Esophagus muscularis mucosa (tissue), 4 donors: ENCODE measurements around the gene MSANTD2. TPM values are rescaled to one million over a fixed set of nuclear protein-coding genes. Genes with fewer than 3 reads are reported as not detected.
A peak's percentile ranks its signal among the peaks of the same experiment; 100 is the strongest.

Experiments
- DNase-seq: peaks from one replicate; pipeline ENCODE4 v3.0.0-alpha.2; 2017; ENCODE audit errors: extremely low spot score
- H3K27ac ChIP-seq, 4 donors: fragments of 200-600 bp; sonication (generic); replicated peaks in 1 of 4; 1 replicate in 3 of 4; 2 replicates in 1 of 4; pipeline ENCODE4 v1.5.1; 2016 to 2019; ENCODE audit warnings: mild to moderate bottlenecking in 1 of 4
- H3K27me3 ChIP-seq, 4 donors: fragments of 200-600 bp; sonication (generic); one replicate each; pipeline versions ENCODE4 v1.5.1 to v1.6.0; 2016 to 2019
- H3K36me3 ChIP-seq, 4 donors: fragments of 200-600 bp; sonication (generic); one replicate each; pipeline ENCODE4 v1.5.1; 2016 to 2019
- H3K4me1 ChIP-seq, 4 donors: fragments of 200-600 bp; sonication (generic); one replicate each; pipeline ENCODE4 v1.5.1; 2016 to 2019
- H3K4me3 ChIP-seq, 4 donors: fragments of 200-600 bp; sonication (generic); 1 replicate in 2 of 4; 2 replicates in 2 of 4; pipeline ENCODE4 v1.5.1; 2016 to 2019; ENCODE audit warnings: mild to moderate bottlenecking in 4 of 4, moderate library complexity in 1 of 4
- H3K9me3 ChIP-seq, 4 donors: fragments of 200-600 bp; sonication (generic); 1 replicate in 3 of 4; 2 replicates in 1 of 4; pipeline ENCODE4 v1.5.1; 2016 to 2019
- CTCF ChIP-seq, 3 experiments: fragments of 200-600 bp in 2 of 3; fragments of 450-650 bp in 1 of 3; sonication (generic) in 2 of 3; IDR thresholded peaks; one replicate each; pipeline ENCODE4 v1.5.1; 2017 to 2019; ENCODE audit warnings: antibody characterized with exemption in 3 of 3, mild to moderate bottlenecking in 2 of 3, moderate library complexity in 1 of 3
- EP300 ChIP-seq: sonication (generic); formaldehyde crosslinking; IDR thresholded peaks from one replicate; pipeline ENCODE4 v1.6.1; 2017; ENCODE audit warnings: antibody characterized with exemption
- POLR2A ChIP-seq: fragments of 450-650 bp; IDR thresholded peaks from one replicate; pipeline ENCODE4 v1.6.1; 2017; ENCODE audit warnings: antibody characterized with exemption, moderate library complexity, mild to moderate bottlenecking, low read depth
- POLR2AphosphoS5 ChIP-seq, 2 donors: sonication (generic); formaldehyde crosslinking; IDR thresholded peaks; one replicate each; pipeline ENCODE4 v1.6.1; 2017; ENCODE audit warnings: antibody characterized with exemption in 2 of 2
- WGBS: methylation state at CpG from one replicate; pipeline ENCODE4 v1.1.5; 2018; 5-methylcytosine and 5-hydroxymethylcytosine counted together
- intact Hi-C: fragments of 100-400 bp; cut with DNase I; formaldehyde crosslinking; loops from one replicate; pipeline ENCODE4 v1.15.1; 2023
- total RNA-seq, 4 donors: library from RNA; depleted of rRNA; stranded (reverse); fragments of >200 nt; gene quantifications; one replicate each; pipeline versions ENCODE4 v1.1.0 to v1.2.1, GENCODE V29; 2016

MSANTD2 gene
- total RNA-seq, 4 donors from 2014 or later: 9.6 to 14.0 (median 12.1) TPM

- peak overlapping the region; percentile 69 to 82 (median 82) for H3K27ac ChIP-seq
- peaks cover 5 to 73% (median 54%) of the 10 kb centered on the region in 4 donors for H3K27me3 ChIP-seq
- no peaks in the 10 kb centered on the region for H3K9me3 ChIP-seq
- peak; percentile 84 for DNase-seq
- peaks cover 43 to 60% (median 52%) of the 10 kb centered on the region in 4 donors for H3K4me1 ChIP-seq
- H3K4me3 ChIP-seq: peak overlapping the region; percentile 52 to 65 (median 54)
- WGBS: 75% methylated on average over 3 of the region's 3 CpGs
- H3K36me3 ChIP-seq: peaks cover 0 to 35% (median 4%) of the 10 kb centered on the region in 4 donors
- TF ChIP-seq POLR2AphosphoS5 (IDR thresholded peaks at IDR 0.05) (no peak), EP300 (no peak), POLR2A (no peak), CTCF (IDR thresholded peaks at IDR 0.05) (no peak)
- intact Hi-C loops: loop anchor here (5.0 kb wide), 2 partner anchors 36 to 76 kb away; no protein-coding TSS in a partner anchor
Observed at GRCh38 chr11:124760806-124761205, 39.4 kb downstream of the MSANTD2 start.

GRCh38 chr11:124760205-124760652, 40.0 kb downstream of the MSANTD2 start:
- peaks cover 43 to 60% (median 52%) of the 10 kb centered on the region in 4 donors for H3K4me1 ChIP-seq
- intact Hi-C loops: loop anchor here (5.0 kb wide), 2 partner anchors 37 to 77 kb away; no protein-coding TSS in a partner anchor

GRCh38 chr11:124759266-124760204, 40.7 kb downstream of the MSANTD2 start:
- peaks cover 49 to 60% (median 54%) of the 10 kb centered on the region in 4 donors for H3K4me1 ChIP-seq
- no peaks in the 10 kb centered on the region for H3K9me3 ChIP-seq
- TF ChIP-seq POLR2AphosphoS5 (IDR thresholded peaks at IDR 0.05) (peak; percentile 29 to 47), CTCF (IDR thresholded peaks at IDR 0.05) (no peak)
- intact Hi-C loops: loop anchor here (5.0 kb wide), 2 partner anchors 38 to 78 kb away; no protein-coding TSS in a partner anchor
- peak; percentile 89 for DNase-seq
- 45% methylated on average over 41 of the region's 52 CpGs for WGBS
- H3K27me3 ChIP-seq: peaks cover 5 to 82% (median 54%) of the 10 kb centered on the region in 4 donors
- peak overlapping the region; percentile 69 to 82 (median 82) for H3K27ac ChIP-seq
- peaks cover 0 to 26% (median 0%) of the 10 kb centered on the region in 4 donors for H3K36me3 ChIP-seq
- H3K4me3 ChIP-seq: peak overlapping the region; percentile 52 to 65 (median 54)

More at GRCh38 chr11:124760205-124760652, 40.0 kb downstream of the MSANTD2 start:
- peaks cover 0 to 33% (median under 1%) of the 10 kb centered on the region in 4 donors for H3K36me3 ChIP-seq
- no peak for TF ChIP-seq POLR2A
- peak overlapping the region; percentile 52 to 65 (median 54) for H3K4me3 ChIP-seq
- H3K9me3 ChIP-seq: no peaks in the 10 kb centered on the region
- H3K27ac ChIP-seq: peak overlapping the region; percentile 69 to 82 (median 82)
- DNase-seq: peak; percentile 70
- 31% methylated on average over 15 of the region's 25 CpGs for WGBS
- H3K27me3 ChIP-seq: peaks cover 5 to 77% (median 54%) of the 10 kb centered on the region in 4 donors

GRCh38 chr11:124758355-124759265, 41.6 kb downstream of the MSANTD2 start:
- Histone ChIP-seq H3K4me3 (peak overlapping the region; percentile 52 to 65 (median 54)), H3K27ac (peak overlapping the region; percentile 35 to 82 (median 62)), H3K36me3 (peaks cover 0 to 35% (median 2%) of the 10 kb centered on the region in 4 donors), H3K27me3 (peaks cover 5 to 91% (median 54%) of the 10 kb centered on the region in 4 donors), H3K9me3 (no peaks in the 10 kb centered on the region), H3K4me1 (peaks cover 49 to 55% (median 55%) of the 10 kb centered on the region in 4 donors)
- WGBS: 5% methylated on average over 31 of the region's 53 CpGs
- TF ChIP-seq EP300 (no peak), POLR2A (no peak), CTCF (IDR thresholded peaks at IDR 0.05) (peak; percentile 65 to 75 (median 67)), POLR2AphosphoS5 (IDR thresholded peaks at IDR 0.05) (peak in 1 of 2 donors; percentile 24)
- DNase-seq: peak; percentile 96
- intact Hi-C loops: no loop called here
